Fibroblast of villous mesenchyme (primary cell): ENCODE results near the gene CLDN9. TPM values are rescaled to one million over a fixed set of nuclear protein-coding genes. Genes with fewer than 3 reads are reported as not detected.

ENCODE experiments used
- DNase-seq: peaks from one replicate; pipeline ENCODE4 v3.0.0-alpha.2; 2010; ENCODE audit warnings: low read depth
- H3K4me3 ChIP-seq: 2 replicates; pipeline ENCODE4 v1.5.1; 2011; ENCODE audit warnings: low read depth, mild to moderate bottlenecking, low read length
- CTCF ChIP-seq: IDR thresholded peaks from 2 replicates; pipeline ENCODE4 v1.5.1; 2012; ENCODE audit warnings: low read depth, mild to moderate bottlenecking, low read length; ENCODE audit not compliant: insufficient read depth
- total RNA-seq: library from RNA; depleted of rRNA; stranded (reverse); fragments of >200 nt; gene quantifications from 2 replicates; pipeline ENCODE4 v1.2.3, GENCODE V29; 2012

Gene CLDN9
- total RNA-seq, 1 donor: not detected

DNA sequence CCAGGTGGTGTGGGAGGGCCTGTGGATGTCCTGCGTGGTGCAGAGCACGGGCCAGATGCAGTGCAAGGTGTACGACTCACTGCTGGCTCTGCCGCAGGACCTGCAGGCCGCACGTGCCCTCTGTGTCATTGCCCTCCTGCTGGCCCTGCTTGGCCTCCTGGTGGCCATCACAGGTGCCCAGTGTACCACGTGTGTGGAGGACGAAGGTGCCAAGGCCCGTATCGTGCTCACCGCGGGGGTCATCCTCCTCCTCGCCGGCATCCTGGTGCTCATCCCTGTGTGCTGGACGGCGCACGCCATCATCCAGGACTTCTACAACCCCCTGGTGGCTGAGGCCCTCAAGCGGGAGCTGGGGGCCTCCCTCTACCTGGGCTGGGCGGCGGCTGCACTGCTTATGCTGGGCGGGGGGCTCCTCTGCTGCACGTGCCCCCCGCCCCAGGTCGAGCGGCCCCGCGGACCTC lies 798 bp downstream of the CLDN9 start:
- no peak for DNase-seq
- no peak for TF ChIP-seq CTCF
- no peak overlapping the region for H3K4me3 ChIP-seq

GRCh38 chr16:3013998-3014690 lies 1.4 kb downstream of the CLDN9 start:
- TF ChIP-seq CTCF: no peak
- H3K4me3 ChIP-seq: no peak overlapping the region
- DNase-seq: no peak

- H3K4me3 ChIP-seq: no peak overlapping the region
- DNase-seq: no peak
- no peak for TF ChIP-seq CTCF
These were observed 2.2 kb downstream of the CLDN9 start for GRCh38 chr16:3014971-3015370.

- DNase-seq: no peak
- TF ChIP-seq CTCF: no peak
- no peak overlapping the region for H3K4me3 ChIP-seq
These were observed 3.3 kb downstream of the CLDN9 start for GRCh38 chr16:3015865-3016521.

DNA sequence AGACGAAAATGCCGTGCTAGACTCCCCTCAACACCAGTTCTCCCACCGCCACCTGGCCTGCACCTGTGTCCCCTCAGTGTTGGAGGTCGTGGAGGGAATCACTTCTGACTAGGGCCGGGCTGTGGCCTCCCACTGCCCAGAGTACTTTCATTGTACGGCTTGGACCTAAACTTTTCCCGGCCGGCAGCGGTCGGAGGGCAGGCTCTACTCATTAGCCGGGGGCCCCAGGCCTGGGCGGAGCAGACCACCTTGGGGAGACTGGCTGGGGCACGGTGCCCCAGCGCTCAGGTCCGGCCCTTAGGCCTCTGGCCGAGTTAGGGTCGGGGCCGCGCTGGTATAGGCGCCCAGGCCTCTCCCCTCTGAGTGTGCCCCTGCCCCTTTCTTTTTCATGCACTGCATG lies 4.6 kb downstream of the CLDN9 start:
- no peak for DNase-seq
- H3K4me3 ChIP-seq: no peak overlapping the region
- no peak for TF ChIP-seq CTCF

- peak; percentile 12 for DNase-seq
- no peak within 1 kb of the TSS for H3K4me3 ChIP-seq
- peak; percentile 30 for TF ChIP-seq CTCF
These were observed 5.2 kb downstream of the CLDN9 start, which contains the start of gene CLDN6 for GRCh38 chr16:3017794-3018506. CLDN6 (minus strand) TSS chr16:3018183; CDS start chr16:3016021, 2,162 bp downstream.
